Measurements from ENCODE around the gene EFEMP1.

Gene EFEMP1

GRCh38 chr2:55936351-55936750 is 12.8 kb upstream of the EFEMP1 start:
- no peak overlapping the region for H3K4me3 ChIP-seq (replicated peaks; ENCODE audit: low read depth, low read length)
- no peak for TF ChIP-seq CTCF (IDR thresholded peaks at IDR 0.05; ENCODE audit: low read depth, low read length, missing control alignments)
- DNase-seq (ENCODE audit: extremely low read depth, low read depth), result no peak

GRCh38 chr2:55934337-55934736 is 10.8 kb upstream of the EFEMP1 start:
- no peak for TF ChIP-seq CTCF (IDR thresholded peaks at IDR 0.05; ENCODE audit: low read depth, low read length, missing control alignments)
- no peak for DNase-seq (ENCODE audit: extremely low read depth, low read depth)
- H3K4me3 ChIP-seq (replicated peaks; ENCODE audit: low read depth, low read length), result no peak overlapping the region

GRCh38 chr2:55932843-55933242 is 9.3 kb upstream of the EFEMP1 start:
- DNase-seq (ENCODE audit: extremely low read depth, low read depth), result no peak
- H3K4me3 ChIP-seq (replicated peaks; ENCODE audit: low read depth, low read length), result no peak overlapping the region
- no peak for TF ChIP-seq CTCF (IDR thresholded peaks at IDR 0.05; ENCODE audit: low read depth, low read length, missing control alignments)

GRCh38 chr2:55931281-55931680 is 7.7 kb upstream of the EFEMP1 start:
- TF ChIP-seq CTCF (IDR thresholded peaks at IDR 0.05; ENCODE audit: low read depth, low read length, missing control alignments), result no peak
- DNase-seq (ENCODE audit: extremely low read depth, low read depth), result no peak

DNA sequence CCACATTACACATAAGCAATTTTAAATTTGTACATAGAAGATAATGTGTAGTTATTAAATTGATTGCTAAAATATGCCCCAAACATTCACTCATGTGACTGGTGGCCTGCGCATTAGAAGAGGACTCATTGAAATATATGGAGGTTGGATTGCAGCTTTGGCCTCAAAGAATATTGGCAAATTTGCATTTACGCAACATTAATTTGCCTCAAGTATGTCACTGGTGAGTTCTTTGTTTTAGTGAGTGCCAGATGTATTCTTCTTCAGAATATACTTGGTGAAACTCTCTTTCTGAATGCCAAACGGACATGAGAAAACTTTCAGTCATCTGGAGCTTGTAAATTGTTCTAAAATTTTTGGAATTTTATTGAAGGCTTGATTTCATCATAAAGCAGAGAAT is 5.9 kb upstream of the EFEMP1 start:
- H3K4me3 ChIP-seq (replicated peaks; ENCODE audit: low read depth, low read length), result no peak overlapping the region
- no peak for DNase-seq (ENCODE audit: extremely low read depth, low read depth)
- TF ChIP-seq CTCF (IDR thresholded peaks at IDR 0.05; ENCODE audit: low read depth, low read length, missing control alignments), result no peak

More at GRCh38 chr2:55931281-55931680, 7.7 kb upstream of the EFEMP1 start:
- H3K4me3 ChIP-seq (replicated peaks; ENCODE audit: low read depth, low read length), result no peak overlapping the region

- no peak overlapping the region for H3K4me3 ChIP-seq (replicated peaks; ENCODE audit: low read depth, low read length)
- DNase-seq (ENCODE audit: extremely low read depth, low read depth), result no peak
- TF ChIP-seq CTCF (IDR thresholded peaks at IDR 0.05; ENCODE audit: low read depth, low read length, missing control alignments), result no peak
These were observed 3.4 kb upstream of the EFEMP1 start for GRCh38 chr2:55926974-55927373.

DNA sequence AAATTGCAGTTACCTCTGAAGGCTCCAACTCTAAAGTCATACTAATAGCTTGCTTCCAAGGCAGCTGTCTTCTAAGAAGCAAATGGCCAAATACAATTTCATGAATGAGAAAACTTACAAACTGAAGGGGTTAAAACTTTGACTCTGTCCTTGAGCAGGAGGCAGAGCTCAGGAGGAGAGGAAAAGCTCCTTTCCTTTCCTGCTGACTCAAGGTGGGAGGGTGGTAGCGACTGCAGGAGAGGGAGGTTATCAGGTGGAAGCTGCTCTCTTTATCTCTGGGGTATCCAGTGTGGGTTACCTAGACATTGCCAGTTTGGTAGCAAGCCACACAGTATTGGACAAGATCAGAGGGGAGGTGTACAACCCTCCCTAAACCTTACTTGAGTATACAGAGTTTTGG is 2.7 kb upstream of the EFEMP1 start:
- no peak overlapping the region for H3K4me3 ChIP-seq (replicated peaks; ENCODE audit: low read depth, low read length)
- TF ChIP-seq CTCF (IDR thresholded peaks at IDR 0.05; ENCODE audit: low read depth, low read length, missing control alignments), result no peak
- DNase-seq (ENCODE audit: extremely low read depth, low read depth), result no peak
